GM18508 (cell line): ENCODE measurements around the gene UBE4A.
A peak's percentile ranks its signal among the peaks of the same experiment; 100 is the strongest.

Experiments
- ATAC-seq: cut with Tn5 transposase; IDR thresholded peaks from one replicate; pipeline ENCODE4 v1.9.1; 2021; ENCODE audit warnings: moderate number of reproducible peaks; ENCODE audit not compliant: insufficient read depth, unreplicated experiment

Gene UBE4A

DNA sequence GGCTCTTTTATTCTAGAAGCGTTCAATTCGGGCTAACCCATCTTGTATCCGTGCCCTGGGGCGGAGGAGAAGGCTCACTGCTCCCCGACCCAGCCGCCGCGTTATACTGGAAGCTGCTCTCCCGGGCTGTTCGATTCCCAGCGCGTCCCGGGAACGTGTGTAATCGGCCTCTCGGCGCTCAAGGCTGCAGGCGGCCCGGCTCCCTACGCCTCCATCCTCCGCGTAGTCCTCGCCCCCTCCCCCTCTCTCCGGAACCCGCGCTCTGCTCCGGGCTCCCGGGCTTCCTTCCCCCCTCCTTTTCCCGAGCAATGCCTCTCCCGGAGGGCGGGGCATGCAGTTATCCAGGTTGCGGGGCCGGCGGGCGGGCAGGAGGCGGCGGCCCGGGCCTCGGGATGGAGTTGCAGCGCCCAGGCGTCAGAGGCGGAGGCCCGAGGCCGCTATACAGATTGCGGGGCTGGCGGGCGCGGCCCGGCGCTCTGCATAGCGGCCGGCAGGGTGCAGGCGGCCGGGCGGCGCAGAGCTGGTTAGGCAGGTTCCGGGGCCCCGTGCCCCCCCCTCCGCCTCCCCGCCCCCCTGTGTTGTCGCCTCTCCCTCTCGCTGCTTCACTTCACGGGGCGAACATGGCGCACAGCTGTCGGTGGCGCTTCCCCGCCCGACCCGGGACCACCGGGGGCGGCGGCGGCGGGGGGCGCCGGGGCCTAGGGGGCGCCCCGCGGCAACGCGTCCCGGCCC is 76.7 kb downstream of the UBE4A start, which contains the start of gene KMT2A:
KMT2A (plus strand) TSS at position 600 of the 732 bp plus-strand sequence; CDS start at position 621, 21 bp downstream.
- ATAC-seq, result no peak

DNA sequence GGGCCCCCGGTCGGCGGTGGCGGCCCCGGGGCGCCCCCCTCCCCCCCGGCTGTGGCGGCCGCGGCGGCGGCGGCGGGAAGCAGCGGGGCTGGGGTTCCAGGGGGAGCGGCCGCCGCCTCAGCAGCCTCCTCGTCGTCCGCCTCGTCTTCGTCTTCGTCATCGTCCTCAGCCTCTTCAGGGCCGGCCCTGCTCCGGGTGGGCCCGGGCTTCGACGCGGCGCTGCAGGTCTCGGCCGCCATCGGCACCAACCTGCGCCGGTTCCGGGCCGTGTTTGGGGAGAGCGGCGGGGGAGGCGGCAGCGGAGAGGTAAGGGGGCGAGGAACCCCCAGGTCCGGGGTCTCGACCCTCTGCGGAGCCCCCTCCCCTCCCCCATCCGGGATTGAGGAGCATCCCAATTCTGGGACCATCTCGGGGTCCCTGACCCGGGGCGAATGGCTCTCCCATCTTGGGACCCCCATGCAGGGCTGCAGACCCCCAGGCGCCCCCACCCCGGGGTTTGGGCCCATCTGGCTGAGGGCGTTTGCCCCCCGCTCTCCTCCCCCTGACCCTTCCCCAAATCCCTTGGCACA is 77.3 kb downstream of the UBE4A start:
- no peak for ATAC-seq

DNA sequence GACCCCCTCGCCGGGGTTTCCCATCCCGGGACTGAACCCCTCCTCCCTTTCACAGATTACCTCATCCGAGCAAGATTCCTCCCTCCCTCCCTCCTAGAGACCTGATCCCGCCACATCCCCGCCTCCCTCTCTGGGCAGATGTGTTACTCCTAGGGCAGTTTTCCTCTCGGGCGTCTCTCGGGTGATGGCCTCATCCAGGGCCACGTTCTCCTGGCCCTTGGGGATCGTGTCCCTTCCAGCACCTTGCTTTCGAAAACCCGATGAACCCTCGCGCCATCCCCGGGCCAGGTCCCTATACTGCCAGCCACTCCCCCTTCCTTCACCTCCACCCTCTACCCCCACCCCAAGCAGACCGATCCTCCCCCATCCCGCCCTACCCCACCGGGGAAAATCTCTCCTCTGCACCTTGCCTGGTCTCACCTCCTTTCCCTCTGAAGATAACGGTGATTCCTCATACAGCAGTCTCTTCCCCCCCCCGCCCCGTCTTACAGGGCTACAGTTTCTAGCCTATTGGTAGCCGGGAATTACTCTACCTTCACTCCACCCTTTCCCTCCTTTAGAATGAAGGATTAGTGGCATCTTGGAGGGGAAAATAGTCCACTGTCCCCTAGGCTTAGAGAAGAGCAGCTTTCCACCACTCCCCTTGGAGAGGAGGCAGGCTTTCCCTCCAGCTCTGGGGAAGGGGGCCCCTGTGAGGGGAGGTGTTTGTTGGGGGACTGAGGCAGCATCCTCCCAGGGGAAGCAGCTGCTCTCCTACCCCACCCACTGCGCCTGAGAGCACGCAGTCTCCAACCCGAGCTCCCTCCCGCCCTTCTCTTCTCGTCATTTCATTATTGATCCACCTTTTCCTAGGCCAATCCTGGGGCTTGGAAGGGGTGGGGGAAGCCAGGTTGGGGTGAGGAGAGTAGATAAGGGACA is 78.1 kb downstream of the UBE4A start:
- no peak for ATAC-seq

DNA sequence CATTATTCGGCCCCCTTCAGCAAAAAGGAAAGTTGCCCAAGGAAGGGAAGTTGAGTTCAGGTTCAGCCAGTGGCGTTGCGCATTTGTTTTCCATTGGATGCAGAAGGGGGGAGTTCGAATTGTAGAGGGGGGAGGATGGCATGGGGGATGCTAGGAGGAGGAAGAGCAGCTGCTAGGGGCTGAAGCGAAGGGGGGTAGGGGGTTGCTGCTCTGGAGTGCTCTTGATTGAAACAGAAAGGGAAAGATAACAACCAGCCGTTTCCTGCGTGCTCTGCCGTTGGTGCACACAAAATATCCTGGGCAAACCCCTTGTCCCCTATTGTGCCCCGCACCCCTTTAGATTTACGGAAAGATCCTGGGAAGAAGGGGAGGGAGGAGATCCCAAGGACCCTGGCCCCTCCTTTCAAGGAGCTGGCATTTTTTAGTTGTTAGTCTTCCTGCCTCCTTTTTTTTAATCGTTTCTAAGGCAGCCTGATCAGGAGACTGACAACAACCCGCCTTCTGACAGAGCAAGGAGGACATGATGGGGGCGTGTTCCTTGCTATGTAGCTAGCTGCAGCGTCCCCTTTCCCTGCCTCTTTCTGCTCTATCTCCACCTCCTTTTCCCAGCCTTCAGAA is 79.0 kb downstream of the UBE4A start:
- ATAC-seq, result no peak

DNA sequence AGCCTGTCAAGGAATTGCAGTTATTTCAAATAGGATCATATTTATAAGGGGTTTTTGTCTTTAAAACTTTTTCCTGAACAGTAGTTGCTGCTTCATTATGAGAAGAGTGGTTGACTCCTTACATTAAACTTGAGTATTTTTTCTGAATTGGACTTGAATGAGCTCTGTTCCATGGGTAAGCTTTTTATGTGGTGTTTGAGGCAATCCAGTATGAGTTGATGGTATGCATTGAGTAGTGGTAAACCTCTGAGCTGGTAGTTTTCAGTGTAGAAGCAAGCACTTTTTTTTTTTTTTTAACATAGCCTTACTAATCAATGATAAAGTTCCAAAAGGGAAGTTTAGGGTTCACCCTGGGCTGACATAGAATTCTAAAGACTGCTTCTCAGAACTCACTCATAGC is 80.2 kb downstream of the UBE4A start:
- no peak for ATAC-seq

DNA sequence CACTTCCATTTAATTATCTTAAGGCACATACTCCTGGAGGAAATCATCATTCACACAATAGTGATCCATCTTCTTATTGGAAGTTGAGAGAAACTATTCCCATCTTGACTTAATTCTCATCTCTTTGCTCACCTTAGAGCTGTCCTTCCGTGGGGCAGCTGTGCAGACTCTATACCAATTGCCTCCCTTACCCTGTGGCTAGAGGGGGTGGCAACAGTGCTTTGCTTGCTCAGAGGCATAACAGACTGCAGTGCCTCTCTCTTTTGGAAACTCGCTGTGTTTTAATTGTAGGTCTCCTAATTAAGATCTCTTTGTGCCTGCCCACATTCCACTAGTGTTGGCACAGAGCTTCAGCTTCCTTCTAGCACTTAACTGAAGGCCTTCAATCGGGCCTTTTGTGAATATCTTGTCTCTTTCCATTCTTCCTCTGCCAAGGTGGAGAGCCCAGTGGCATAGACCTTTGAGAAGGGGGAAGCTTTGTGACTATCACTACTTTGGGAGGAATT is 82.4 kb downstream of the UBE4A start:
- no peak for ATAC-seq

DNA sequence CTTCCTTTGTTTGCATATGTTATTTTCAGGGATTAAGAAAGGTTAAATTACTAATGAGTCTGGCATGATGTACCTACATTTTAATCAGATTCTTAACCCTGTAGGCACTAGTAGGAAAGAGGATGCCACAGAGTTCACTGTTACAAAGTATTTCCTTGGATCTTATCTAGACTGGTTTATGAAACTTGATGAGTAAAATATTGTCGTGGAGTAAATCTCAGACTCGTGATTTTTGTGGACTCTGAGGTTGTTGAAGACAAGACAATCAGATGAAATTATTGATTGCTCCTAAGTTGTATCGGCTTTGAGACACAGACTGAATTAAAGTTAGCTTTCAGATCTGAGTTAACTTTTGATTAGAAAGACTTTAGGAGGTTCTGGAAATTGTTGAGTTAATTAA is 82.9 kb downstream of the UBE4A start:
- ATAC-seq, result no peak

DNA sequence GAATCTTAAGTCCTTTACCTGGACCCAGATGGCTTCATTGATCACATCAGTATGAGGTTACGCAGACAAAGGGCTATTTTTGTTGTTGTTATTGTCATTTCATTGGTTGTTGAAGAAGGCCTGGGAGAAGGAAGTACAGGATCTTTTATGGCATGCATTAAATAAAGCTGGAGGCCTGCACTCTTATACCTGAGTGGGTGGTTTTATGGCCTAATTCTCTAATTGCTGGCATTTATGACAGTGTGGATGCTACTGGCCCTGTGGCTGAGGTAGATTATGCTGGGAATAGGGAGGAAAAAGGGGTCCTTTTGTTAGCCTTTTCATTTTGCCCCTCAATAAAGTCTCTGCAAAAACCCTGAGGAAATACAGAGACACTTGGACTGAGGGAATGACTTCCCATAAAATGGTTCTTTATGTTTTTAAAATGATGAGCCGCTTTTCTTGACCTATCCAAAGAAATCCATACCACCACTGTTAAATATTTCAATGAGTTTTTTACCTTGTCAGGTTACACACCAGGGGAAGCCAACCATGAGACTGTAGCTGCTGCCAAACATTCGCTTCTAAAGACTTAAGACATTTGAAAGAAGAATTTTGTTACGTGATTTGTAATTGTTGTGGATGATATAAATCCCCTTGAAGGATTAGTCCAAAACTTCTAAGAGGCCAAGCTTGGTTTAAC is 83.6 kb downstream of the UBE4A start:
- no peak for ATAC-seq

DNA sequence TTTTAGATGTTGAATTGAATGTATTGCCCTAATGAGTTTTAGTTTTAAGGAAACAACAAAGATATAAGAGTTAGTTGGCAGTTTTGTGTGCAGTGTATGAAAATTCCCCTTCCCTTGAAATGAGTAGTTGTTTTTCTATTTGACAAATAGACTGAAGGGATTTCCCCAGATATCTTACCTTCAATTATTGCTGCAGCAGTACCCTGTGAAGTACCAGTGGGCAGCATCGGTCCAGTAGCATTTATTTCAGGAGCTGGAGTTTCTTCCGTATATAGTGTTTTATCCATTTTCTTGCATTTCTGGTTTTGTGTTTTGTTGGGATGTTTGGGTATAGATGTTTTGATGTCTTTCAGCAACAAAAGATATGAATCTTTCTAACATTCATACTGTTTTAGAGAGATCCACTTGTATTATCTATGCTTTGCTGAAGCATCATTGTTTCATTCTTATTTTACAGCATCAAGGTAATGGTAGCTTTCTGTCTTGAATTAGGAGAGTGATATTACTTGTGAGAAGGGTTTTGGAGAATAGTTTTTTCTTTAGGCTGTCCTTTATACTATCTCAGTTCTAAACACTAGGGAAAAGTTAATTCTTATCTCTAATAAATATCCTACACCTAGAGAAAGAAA is 84.3 kb downstream of the UBE4A start:
- ATAC-seq, result no peak

DNA sequence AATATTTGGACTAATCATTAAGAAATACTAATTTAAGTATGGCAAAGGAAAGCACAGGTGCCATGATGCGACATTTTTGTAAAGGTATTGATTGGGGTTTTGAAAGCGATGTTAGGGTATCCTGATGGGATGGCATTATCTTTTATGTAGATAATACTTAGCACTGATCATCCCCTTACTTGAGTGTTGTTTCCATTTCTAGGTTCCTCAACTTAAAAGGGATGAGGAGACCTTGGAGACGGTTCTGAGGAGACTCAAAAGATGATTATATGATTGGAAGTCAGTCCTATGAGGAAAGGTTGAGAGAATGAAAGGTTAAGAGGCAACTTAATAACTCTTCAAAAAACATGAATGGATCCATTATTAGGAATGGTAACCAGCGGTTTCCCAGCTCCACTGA is 88.0 kb downstream of the UBE4A start:
- no peak for ATAC-seq

DNA sequence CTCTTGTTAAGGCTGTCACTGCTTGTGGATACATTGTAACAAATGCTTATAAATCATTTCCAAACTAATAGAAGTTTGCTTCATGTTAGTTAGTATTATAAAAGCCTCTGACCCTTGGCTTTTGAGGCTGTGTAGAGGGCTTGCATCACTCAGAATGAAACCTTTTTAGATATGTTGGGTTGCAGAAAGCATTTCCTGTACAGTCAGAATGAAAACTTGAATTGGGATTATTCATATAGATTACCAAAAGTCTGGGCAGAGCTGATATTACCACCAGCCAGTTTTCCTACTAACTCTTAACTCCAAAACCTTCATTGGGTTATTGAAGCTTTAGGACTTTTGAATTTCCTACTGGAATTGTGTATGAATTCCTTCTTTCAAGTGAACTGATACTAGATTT is 88.9 kb downstream of the UBE4A start:
- peak; percentile 59 for ATAC-seq
